MM.1S (cell line): ENCODE results near the gene ARHGEF37.

ENCODE experiments used
- EZH2phosphoT487 ChIP-seq: fragments of 300-600 bp; sonication (generic); IDR thresholded peaks from 2 replicates; pipeline ENCODE4 v1.6.1; 2018; ENCODE audit warnings: antibody characterized with exemption, low read length
- TF ChIP-seq, protein P1 (sequence below): fragments of 300-600 bp; sonication (generic); IDR thresholded peaks from 2 replicates; pipeline ENCODE4 v1.5.1; 2016; ENCODE audit warnings: antibody characterized with exemption, low read length, mixed read lengths

DNA sequence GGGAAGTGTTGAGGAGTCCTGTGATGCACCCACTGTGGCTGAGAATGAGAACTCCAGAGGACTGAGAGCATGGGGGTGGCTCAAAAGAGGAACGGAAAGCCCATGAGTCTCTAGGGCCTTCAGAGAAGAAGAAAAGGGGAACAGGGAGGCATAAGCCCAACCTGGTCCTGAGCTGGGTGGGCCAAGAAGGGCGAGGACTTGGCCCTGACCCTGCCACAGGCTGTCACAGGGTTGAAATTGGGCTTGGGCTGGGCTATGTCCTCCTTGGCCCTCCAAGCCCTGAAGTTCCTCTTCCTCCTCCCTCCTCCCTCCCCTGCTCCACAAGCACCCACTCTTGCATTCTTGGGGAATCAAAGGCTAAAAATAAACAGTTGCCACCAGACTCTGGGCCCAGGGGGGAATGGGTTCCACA is 99.5 kb downstream of the ARHGEF37 start:
- TF ChIP-seq, protein P1, sequence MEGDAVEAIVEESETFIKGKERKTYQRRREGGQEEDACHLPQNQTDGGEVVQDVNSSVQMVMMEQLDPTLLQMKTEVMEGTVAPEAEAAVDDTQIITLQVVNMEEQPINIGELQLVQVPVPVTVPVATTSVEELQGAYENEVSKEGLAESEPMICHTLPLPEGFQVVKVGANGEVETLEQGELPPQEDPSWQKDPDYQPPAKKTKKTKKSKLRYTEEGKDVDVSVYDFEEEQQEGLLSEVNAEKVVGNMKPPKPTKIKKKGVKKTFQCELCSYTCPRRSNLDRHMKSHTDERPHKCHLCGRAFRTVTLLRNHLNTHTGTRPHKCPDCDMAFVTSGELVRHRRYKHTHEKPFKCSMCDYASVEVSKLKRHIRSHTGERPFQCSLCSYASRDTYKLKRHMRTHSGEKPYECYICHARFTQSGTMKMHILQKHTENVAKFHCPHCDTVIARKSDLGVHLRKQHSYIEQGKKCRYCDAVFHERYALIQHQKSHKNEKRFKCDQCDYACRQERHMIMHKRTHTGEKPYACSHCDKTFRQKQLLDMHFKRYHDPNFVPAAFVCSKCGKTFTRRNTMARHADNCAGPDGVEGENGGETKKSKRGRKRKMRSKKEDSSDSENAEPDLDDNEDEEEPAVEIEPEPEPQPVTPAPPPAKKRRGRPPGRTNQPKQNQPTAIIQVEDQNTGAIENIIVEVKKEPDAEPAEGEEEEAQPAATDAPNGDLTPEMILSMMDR, result no peak
- TF ChIP-seq EZH2phosphoT487, result no peak
